ENCODE results near the gene ACTR5.
A peak's percentile ranks its signal among the peaks of the same experiment; 100 is the strongest.

ACTR5 gene

DNA sequence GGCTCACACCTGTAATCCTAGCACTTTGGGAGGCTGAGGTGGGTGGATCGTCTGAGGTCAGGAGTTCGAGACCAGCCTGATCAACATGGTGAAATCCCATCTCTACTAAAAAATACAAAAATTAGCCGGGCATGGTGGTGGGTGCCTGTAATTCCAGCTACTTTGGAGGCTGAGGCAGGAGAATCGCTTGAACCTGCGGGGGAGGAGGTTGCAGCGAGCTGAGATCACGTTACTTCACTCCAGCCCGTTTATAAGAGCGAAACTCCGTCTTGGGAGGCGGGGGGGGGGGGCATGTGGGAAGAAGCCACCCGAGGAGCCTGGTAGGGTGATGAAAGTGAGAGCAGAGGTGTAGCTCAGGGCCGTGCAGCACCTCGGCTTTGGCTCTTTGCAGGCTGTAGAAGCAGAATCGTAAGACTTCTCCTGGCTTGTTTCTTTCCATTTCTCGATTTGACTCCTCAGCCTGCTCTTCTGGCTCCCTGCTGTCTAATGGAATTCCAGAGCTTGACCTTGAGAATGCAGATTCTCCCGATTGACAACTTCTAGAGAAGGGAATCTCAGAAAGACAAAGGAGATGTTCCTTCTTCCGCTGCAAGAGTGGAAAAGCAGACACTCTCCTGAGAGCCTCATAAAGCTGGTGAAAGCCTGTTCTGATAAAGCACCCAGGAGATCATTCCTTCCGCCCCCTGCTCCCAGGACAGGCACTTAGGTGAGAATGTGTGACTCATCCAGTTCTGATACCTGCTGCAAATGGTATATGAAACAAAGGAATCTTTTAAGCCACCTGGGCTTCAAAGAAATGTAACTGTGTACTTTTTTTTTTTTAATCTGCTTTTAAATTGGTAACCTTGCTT, 31.2 kb downstream of the ACTR5 start:
- TF ChIP-seq TEAD4 (IDR thresholded peaks at IDR 0.05), result peak; percentile 31; the same call in 1 of the 2 replicates
- TF ChIP-seq, protein P1, sequence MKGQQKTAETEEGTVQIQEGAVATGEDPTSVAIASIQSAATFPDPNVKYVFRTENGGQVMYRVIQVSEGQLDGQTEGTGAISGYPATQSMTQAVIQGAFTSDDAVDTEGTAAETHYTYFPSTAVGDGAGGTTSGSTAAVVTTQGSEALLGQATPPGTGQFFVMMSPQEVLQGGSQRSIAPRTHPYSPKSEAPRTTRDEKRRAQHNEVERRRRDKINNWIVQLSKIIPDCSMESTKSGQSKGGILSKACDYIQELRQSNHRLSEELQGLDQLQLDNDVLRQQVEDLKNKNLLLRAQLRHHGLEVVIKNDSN (IDR thresholded peaks at IDR 0.05), result no peak
- TF ChIP-seq, protein P2, sequence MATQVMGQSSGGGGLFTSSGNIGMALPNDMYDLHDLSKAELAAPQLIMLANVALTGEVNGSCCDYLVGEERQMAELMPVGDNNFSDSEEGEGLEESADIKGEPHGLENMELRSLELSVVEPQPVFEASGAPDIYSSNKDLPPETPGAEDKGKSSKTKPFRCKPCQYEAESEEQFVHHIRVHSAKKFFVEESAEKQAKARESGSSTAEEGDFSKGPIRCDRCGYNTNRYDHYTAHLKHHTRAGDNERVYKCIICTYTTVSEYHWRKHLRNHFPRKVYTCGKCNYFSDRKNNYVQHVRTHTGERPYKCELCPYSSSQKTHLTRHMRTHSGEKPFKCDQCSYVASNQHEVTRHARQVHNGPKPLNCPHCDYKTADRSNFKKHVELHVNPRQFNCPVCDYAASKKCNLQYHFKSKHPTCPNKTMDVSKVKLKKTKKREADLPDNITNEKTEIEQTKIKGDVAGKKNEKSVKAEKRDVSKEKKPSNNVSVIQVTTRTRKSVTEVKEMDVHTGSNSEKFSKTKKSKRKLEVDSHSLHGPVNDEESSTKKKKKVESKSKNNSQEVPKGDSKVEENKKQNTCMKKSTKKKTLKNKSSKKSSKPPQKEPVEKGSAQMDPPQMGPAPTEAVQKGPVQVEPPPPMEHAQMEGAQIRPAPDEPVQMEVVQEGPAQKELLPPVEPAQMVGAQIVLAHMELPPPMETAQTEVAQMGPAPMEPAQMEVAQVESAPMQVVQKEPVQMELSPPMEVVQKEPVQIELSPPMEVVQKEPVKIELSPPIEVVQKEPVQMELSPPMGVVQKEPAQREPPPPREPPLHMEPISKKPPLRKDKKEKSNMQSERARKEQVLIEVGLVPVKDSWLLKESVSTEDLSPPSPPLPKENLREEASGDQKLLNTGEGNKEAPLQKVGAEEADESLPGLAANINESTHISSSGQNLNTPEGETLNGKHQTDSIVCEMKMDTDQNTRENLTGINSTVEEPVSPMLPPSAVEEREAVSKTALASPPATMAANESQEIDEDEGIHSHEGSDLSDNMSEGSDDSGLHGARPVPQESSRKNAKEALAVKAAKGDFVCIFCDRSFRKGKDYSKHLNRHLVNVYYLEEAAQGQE (IDR thresholded peaks at IDR 0.05; ENCODE audit: low read depth), result no peak

DNA sequence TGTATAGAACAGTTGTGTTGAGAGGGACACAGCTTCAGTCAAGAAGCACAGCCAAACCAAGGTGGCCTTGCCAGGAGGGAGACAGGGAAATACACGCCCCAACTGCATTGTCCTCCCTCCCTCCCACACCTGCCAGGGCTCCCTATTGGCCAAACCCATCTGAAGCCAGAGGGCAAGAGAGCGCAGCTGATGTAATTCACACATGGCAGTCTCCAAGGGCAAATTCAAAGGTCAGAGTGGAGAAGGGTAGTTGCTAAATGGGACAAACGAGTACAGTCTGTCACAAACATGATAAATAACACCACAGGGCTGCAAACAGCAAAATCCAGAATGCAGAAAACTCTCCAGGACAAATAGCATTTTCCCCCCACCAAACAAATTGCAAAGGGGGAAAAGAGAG, 34.0 kb downstream of the ACTR5 start:
- TF ChIP-seq NFIC (IDR thresholded peaks at IDR 0.05) (no peak), EGR1 (IDR thresholded peaks at IDR 0.05) (no peak), TEAD4 (IDR thresholded peaks at IDR 0.05) (no peak), EP300 (IDR thresholded peaks at IDR 0.05; ENCODE audit: borderline replicate concordance) (no peak), YY1 (IDR thresholded peaks at IDR 0.05; ENCODE audit: low read depth) (no peak), CREB1 (IDR thresholded peaks at IDR 0.05; ENCODE audit: low read depth) (no peak), RAD21 (IDR thresholded peaks at IDR 0.05; ENCODE audit: low read depth) (no peak), TCF12 (IDR thresholded peaks at IDR 0.05; ENCODE audit: low read depth) (no peak)
- TF ChIP-seq, protein P1 (IDR thresholded peaks at IDR 0.05), result no peak
- TF ChIP-seq, protein P2 (IDR thresholded peaks at IDR 0.05; ENCODE audit: low read depth), result no peak

DNA sequence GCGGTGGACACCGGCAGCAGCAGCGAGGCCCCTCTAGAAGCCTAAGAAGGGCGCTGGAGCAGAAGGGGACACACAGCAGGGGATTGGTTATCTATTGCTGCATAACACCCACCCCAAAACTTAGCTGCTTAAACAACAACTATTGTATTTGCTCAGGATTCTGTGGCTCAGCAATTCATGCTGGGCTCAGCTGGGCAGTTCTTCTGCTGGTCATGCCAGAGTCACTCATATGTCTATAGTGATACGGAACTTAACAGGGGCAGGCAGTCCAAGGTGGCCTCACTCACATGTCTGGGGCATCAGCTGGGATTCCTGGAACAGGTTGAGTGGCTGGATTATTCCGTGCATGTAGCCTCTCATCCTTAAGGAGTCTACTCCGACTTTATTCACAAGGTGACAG, 39.6 kb downstream of the ACTR5 start:
- TF ChIP-seq, protein P2 (IDR thresholded peaks at IDR 0.05; ENCODE audit: low read depth), result no peak
- TF ChIP-seq ZBTB7A (IDR thresholded peaks at IDR 0.05; ENCODE audit: low read depth) (no peak), EGR1 (IDR thresholded peaks at IDR 0.05) (no peak), TEAD4 (IDR thresholded peaks at IDR 0.05) (no peak), CREB1 (IDR thresholded peaks at IDR 0.05; ENCODE audit: low read depth) (no peak), YY1 (IDR thresholded peaks at IDR 0.05; ENCODE audit: low read depth) (no peak), CEBPB (IDR thresholded peaks at IDR 0.05) (no peak)
- TF ChIP-seq, protein P3, sequence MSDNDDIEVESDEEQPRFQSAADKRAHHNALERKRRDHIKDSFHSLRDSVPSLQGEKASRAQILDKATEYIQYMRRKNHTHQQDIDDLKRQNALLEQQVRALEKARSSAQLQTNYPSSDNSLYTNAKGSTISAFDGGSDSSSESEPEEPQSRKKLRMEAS (IDR thresholded peaks at IDR 0.05), result no peak

DNA sequence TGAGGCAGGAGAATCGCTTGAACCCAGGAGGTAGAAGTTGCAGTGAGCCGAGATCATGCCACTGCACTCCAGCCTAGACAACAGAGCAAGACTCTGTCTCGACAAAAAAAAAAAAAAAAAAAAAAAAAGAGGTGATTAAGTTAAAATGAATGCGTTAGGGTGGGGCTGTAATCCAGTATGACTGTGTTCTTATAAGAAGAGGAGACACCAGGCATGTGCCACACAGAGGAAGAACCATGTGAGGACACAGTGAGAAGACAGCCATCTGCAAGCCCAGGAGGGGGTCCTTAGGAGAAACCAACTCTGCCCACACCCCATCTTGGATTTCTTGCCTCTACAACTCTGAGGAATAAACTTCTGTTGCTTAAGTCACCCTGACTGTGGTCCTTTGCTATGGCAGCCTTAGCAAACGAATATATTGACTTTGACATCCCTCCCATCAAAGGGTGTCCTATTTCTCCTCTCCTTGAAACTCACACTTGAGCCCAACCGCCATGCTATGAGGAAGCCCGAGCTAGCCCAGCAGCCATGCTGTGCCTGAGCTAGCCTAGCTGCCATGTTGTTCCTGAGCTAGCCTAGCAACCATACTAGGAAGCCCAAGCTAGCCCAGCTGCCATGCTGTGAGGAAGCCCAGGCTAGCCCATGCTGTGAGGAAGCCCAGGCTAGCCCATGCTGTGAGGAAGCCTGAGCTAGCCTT, 41.4 kb downstream of the ACTR5 start:
- TF ChIP-seq, protein P3 (IDR thresholded peaks at IDR 0.05), result no peak
- TF ChIP-seq TCF12 (IDR thresholded peaks at IDR 0.05; ENCODE audit: low read depth) (no peak), YY1 (IDR thresholded peaks at IDR 0.05; ENCODE audit: low read depth) (peak; percentile 37; the same call in 1 of the 2 replicates), TAF1 (IDR thresholded peaks at IDR 0.05; ENCODE audit: low read depth) (no peak), TEAD4 (IDR thresholded peaks at IDR 0.05) (no peak), CEBPB (IDR thresholded peaks at IDR 0.05) (no peak), EP300 (IDR thresholded peaks at IDR 0.05; ENCODE audit: borderline replicate concordance) (no peak)

All from Ishikawa (cell line).